ENCODE measurements around the gene MT1G. TPM values are rescaled to one million over a fixed set of nuclear protein-coding genes. Genes with fewer than 3 reads are reported as not detected.

MT1G gene
- total and polyA plus RNA-seq, 9 of the 15 experiments (the other 6 are each of a cell fraction or from before 2014, with no cell fraction given), result 0.28 to 1.7 (median 0.69) TPM; not detected in 4

DNA sequence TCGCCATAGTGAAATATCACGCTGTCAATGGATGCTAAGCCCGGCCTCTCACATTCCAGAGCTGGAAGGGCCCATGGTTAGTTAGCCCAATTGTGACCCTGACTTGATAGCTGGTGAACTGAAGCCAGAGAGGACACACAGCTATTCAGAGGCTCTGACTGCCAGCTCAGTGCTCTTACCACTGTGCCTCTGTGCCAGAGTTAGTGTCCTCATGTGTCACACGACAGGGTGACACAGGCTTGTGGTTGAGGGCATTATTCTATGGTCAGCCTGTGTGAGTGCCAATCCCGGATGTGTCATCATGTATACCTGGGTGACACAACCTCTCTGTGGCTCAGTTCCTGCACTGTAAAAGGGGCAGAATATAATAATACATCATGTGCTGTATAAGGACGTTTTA, 12.0 kb upstream of the MT1G start (continued):
- TF ChIP-seq ZBTB49 (CRISPR knock-in tag; IDR thresholded peaks at IDR 0.05; ENCODE audit: borderline replicate concordance) (no peak), GTF2B (IDR thresholded peaks at IDR 0.05; ENCODE audit: extremely low read depth, insufficient read length) (no peak), ARID2 (IDR thresholded peaks at IDR 0.05) (no peak), STAT5B (CRISPR knock-in tag; IDR thresholded peaks at IDR 0.05) (no peak), CBFA2T2 (conservative IDR thresholded peaks at IDR 0.05) (no peak), ZNF695 (CRISPR knock-in tag; IDR thresholded peaks at IDR 0.05) (no peak), SNAPC5 (CRISPR knock-in tag; IDR thresholded peaks at IDR 0.05) (no peak)

Measured in K562 (cell line).